CD4-positive, alpha-beta T cell treated with Interleukin-10 for 1 hour (primary cell): ENCODE data around the gene GIMD1.

ENCODE experiments used
- DNase-seq: peaks from one replicate; pipeline ENCODE4 v3.0.0-alpha.2; 2020

GIMD1 gene

GRCh38 chr4:106312377-106312776, 56.2 kb downstream of the GIMD1 start:
- DNase-seq = no peak
